Measurements from ENCODE around the gene DUSP1.

DNA sequence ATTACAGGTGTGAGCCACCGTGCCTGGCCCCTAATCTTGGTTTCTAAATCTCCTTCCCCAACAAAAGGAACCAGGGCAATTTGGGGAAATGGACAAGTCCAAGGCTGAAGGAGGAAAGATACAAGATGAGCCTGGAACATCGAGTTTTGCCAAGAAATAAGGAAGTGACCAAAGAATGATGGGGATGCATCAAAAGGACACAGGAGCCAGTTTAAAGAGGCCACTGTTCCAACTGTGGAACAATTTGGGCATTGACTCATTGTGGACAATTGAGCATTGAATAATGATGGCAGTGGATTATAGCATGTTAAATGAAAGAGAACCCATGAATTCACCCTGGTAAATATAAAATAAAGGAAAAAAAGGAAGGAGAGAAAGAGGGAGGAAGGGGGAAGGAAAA is 47.5 kb downstream of the DUSP1 start:
- TF ChIP-seq POLR2A (IDR thresholded peaks at IDR 0.05) (no peak), POLR2AphosphoS5 (IDR thresholded peaks at IDR 0.05) (no peak)
- TF ChIP-seq, protein P1, sequence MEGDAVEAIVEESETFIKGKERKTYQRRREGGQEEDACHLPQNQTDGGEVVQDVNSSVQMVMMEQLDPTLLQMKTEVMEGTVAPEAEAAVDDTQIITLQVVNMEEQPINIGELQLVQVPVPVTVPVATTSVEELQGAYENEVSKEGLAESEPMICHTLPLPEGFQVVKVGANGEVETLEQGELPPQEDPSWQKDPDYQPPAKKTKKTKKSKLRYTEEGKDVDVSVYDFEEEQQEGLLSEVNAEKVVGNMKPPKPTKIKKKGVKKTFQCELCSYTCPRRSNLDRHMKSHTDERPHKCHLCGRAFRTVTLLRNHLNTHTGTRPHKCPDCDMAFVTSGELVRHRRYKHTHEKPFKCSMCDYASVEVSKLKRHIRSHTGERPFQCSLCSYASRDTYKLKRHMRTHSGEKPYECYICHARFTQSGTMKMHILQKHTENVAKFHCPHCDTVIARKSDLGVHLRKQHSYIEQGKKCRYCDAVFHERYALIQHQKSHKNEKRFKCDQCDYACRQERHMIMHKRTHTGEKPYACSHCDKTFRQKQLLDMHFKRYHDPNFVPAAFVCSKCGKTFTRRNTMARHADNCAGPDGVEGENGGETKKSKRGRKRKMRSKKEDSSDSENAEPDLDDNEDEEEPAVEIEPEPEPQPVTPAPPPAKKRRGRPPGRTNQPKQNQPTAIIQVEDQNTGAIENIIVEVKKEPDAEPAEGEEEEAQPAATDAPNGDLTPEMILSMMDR (IDR thresholded peaks at IDR 0.05), result no peak

Data from transverse colon (tissue), 4 donors.